Measurements from ENCODE around the gene DNAJC27.

The DNAJC27 gene

GRCh38 chr2:24903161-24904103, 68.3 kb downstream of the DNAJC27 start:
- no peak for DNase-seq

DNA sequence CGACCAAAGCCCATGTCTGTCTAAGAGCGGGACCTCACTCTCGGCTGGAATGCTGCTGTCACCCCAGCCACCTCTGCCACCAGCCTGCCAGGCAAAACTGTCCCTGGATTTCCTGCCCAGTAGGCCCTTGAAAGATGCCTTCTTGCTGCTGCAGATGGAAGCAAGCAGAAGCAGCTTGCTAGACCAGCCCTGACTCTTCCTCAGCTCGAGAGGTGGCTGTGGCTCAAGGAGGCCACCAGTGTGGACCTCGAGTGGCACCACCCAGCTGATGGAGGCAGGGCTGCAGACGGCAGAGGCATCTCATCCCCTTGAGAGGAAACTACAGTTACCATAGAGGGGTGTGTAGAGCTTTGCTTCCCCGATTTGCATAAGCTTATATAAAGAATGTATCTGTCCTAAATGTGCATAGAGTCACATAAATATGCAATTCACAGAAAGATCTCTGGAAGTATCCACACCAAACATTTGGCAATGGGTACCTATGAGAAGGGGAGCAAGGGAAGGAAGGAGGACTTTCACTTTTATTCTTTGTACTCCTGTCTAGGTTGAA, 72.3 kb downstream of the DNAJC27 start:
- no peak for DNase-seq

GRCh38 chr2:24898122-24899109, 73.3 kb downstream of the DNAJC27 start:
- no peak for DNase-seq

- DNase-seq = no peak
These were observed 77.0 kb downstream of the DNAJC27 start for GRCh38 chr2:24894750-24895149.

- no peak for DNase-seq
These were observed 77.8 kb downstream of the DNAJC27 start for GRCh38 chr2:24893934-24894333.

All from activated CD4-positive, alpha-beta T cell treated with anti-CD3 and anti-CD28 coated beads, Interleukin-10, Interleukin-2, amounts not matched to agents 100 ng/mL and 50 ng/mL, durations not matched to agents 16 hours and 8 hours (primary cell).